Measurements from ENCODE around the gene OSTF1.

DNA sequence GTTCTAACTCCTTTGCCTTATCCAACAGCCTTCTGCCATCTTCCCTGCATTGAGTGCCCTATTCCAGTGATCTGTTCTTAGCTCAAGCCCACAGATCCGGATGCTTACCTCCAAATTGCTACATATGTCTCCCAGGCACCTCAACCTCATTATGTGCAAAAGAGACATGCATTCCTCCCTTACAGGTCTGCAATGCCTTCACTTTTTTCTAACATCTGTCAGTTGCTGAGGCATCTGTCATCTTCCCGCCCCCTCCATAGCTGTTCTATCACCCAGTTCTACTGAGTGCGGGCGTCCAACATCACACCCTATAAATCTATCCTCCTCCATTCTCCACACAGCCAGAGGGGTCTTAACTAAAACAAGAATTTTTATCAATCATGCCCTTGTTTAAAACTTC lies 20.4 kb upstream of the OSTF1 start:
- TF ChIP-seq, protein P1, sequence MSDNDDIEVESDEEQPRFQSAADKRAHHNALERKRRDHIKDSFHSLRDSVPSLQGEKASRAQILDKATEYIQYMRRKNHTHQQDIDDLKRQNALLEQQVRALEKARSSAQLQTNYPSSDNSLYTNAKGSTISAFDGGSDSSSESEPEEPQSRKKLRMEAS (CRISPR knock-in tag; IDR thresholded peaks at IDR 0.05), result no peak
- TF ChIP-seq, protein P2, sequence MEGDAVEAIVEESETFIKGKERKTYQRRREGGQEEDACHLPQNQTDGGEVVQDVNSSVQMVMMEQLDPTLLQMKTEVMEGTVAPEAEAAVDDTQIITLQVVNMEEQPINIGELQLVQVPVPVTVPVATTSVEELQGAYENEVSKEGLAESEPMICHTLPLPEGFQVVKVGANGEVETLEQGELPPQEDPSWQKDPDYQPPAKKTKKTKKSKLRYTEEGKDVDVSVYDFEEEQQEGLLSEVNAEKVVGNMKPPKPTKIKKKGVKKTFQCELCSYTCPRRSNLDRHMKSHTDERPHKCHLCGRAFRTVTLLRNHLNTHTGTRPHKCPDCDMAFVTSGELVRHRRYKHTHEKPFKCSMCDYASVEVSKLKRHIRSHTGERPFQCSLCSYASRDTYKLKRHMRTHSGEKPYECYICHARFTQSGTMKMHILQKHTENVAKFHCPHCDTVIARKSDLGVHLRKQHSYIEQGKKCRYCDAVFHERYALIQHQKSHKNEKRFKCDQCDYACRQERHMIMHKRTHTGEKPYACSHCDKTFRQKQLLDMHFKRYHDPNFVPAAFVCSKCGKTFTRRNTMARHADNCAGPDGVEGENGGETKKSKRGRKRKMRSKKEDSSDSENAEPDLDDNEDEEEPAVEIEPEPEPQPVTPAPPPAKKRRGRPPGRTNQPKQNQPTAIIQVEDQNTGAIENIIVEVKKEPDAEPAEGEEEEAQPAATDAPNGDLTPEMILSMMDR (IDR thresholded peaks at IDR 0.05), result no peak

Data from WTC11 (cell line).